Inflammatory macrophage treated with lipopolysaccharide for 4 hours (primary cell): Measurements from ENCODE around the gene DNMT1.
"Not testable (repeated sequence)": the region's sequence is repeated elsewhere in the genome, so short reads cannot be mapped to it uniquely, and the experiment has no call there.

Source experiments
- DNase-seq: peaks from one replicate; pipeline ENCODE4 v3.0.0-alpha.2; 2020

DNMT1 gene

DNA sequence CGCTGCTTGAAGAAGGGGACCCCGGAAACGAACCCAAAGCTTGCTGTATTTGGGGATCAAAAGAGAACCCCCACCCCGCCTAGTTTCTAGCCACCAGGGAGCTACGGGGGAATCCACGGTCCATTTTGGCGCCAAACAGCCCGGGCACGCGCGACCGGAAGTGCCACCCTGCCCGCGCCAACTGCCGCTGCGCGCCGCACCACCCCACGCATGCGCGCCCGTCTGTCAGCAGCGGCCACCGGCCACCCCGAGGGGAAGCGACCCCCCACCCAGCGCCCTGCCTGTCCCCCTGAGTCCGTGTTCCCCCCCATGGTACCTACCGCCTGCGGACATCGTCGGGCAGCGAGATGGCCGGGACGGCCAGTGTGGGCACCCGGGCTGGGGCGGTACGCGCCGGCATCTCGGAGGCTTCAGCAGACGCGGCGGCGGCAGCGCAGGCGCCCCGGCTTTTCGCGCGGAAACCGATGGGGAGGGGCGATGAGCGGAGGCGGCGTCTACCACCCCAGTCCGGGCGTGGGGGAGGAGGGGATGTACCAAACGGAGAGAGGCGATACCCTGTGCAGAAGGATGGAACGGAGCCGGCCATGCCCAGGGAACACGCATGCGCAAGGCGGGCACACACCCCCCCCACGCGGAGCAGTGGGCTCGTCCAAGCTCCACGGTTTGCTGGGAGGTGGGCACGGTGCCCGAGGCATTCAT lies at the start of gene DNMT1:
Gene DNMT1 (minus strand): TSS at position 454 of the 699 bp plus-strand sequence. CDS start 54 bp downstream, at position 400.
- DNase-seq: peak; percentile 93

DNA sequence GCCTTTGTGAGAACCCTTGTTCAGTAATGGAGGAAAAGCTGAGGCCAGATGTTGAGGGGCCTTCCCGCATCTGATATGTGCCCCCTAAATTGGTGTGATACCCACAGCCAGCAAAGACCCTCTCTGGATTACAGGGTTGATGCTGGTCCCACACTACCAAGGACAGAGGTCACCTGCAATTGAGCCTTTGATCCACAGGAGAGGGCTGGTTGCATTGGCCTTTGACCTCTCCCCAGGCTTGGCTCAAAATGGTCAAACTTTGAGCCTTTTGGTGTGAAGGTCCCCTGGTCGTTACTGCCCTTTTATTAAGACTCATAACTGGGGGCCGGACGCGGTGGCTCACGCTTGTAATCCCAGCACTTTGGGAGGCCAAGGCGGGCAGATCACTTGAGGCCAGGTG lies 48.9 kb upstream of the DNMT1 start:
- DNase-seq: no peak

DNA sequence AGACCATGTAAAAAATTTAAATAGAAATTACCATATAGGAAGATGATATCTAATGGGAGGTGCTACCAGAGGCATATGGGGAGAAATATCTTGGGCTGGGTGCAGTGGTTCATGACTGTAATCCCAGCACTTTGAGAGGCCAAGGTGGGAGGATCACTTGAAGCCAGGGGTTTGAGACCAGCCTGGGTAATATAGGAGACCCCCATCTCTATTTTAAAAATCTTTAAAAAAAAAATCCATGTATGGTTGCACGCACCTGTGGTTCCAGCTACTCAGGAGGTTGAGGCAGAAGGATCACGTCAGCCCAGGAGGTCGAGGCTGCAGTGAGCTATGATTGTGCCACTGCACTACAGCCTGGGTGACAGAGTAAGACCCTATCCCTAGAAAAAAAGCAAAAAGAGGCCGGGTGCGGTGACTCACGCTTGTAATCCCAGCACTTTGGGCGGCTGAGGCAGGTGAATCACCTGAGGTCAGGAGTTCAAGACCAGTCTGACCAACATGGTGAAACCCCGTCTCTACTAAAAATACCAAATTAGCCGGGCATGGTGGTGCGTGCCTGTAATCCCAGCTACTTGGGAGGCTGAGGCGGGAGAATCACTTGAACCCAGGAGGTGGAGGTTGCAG lies 47.2 kb upstream of the DNMT1 start:
- DNase-seq: not testable (repeated sequence)

DNA sequence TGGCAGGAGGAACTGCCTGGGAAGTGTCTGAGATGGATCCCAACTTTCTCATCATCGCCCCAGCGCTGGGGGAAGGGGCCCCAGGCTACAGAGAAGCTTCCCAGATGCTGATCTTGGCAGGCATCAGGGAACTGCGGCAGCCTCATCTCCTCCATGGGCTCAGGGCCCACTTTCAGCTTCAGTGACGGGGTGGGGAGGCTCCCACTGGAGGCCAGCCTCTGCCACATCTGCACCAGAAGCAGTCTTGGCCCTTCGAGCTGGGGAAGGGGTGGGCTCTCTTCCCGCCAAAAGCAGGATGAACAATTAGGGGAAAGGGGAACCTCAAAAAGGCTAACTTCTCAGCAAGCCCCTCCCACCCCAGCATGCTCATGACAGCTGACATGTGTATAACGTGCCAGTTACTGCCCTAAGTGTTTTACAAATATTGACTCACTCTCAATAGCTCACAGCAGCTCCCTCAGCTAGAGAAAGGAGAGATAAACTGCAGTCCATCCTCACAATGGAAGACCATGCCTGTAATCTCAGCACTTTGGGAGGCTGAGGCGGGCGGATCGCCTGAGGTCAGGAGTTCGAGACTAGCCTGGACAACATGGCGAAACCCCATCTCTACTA lies 43.5 kb upstream of the DNMT1 start:
- DNase-seq: no peak

DNA sequence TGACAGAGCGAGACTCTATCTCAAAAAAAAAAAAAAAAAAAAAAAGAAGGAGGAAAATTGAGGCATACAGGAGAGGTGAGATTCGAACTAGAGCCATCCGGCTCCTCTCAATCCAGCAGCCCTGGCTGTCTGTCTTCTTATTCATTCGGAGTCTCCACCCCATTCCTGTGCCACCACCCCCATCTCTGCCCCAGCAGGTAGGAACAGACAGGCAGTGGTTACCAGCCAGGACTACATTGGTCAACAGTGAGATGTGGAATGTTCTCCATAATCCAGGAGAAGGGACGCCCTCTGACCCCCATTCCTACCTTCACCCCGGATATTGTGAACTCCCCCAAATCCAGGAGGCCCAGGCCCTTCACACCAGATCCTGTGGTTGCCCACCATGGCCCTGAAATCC lies 42.9 kb upstream of the DNMT1 start:
- no peak for DNase-seq

DNA sequence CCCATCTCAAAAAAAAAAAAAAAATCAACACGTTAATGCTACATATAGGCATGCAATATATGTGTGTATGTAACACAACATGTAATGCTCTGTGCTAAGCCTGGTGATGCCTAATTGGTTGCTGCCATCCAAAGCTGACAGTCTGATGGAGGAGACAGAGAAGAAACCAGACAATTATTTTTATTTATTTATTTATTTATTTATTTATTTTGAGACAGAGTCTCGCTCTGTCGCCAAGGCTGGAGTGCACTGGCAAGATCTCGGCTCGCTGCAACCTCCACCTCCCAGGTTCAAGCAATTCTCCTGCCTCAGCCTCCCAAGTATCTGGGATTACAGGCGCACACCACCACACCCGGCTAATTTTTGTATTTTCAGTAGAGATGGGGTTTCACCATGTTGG lies 40.7 kb upstream of the DNMT1 start:
- not testable (repeated sequence) for DNase-seq

DNA sequence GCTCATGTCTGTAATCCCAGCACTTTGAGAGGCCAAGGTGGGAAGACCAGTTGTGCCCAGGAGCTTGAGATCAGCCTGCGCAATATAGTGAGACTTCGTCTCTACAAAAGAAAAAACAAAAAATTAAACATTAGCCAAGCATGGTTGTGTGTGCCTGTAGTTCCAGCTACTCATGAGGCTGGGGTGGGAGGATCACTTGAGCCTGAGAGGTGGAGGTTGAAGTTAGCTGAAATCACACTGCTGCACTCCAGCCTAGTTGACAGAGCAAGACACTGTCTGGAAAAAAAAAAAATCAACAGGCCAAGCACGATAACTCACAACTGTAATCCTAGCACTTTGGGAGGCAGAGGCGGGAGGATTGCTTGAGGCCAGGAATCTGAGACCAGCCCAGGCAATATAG lies 40.2 kb upstream of the DNMT1 start:
- no peak for DNase-seq

DNA sequence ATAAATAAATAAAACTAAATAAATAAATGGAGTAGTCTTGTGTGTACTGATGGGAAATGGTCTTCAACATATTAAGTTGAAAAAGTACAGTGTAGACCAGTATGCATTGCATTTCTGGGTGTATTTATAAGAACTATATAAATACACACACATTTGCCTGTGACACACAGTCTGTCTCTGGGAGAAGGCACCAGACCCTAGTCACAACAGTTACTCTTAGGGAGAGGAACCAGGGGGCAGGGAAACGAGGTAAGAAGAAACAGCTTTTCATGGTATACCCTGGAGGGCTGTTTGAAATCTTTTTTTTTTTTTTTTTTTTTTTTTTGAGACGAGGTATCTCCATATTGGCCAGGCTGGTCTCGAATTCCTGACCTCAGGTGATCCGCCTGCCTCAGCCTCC lies 39.2 kb upstream of the DNMT1 start:
- no peak for DNase-seq

DNA sequence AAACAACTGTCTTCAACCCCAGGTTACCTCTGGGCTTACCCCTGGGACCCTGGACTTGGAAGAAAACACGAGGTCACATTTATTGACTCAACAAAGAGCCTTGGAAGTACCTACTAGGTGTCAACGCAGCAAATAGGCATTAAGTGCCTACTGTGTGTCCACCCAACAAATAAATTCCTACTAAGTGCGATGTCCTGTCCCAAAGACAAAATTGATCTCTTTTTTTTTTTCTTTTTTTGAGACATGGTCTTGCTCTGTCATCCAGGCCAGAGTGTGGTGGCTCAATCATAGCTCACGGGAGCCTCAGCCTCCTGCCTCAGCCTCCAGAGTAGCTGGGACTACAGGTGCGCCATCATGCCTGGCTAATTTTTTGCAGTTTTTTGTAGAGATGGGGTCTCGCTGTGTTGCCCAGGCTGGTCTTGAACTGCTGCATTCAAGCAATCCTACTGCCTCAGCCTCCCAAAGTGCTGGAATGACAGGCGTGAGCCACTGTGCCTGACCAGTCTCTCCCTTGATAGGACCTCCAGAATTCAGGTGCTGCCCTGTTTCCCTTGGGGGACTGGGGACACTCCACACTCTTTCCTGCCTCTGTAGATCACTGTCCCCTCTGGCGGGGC lies 37.0 kb upstream of the DNMT1 start:
- DNase-seq: no peak

DNA sequence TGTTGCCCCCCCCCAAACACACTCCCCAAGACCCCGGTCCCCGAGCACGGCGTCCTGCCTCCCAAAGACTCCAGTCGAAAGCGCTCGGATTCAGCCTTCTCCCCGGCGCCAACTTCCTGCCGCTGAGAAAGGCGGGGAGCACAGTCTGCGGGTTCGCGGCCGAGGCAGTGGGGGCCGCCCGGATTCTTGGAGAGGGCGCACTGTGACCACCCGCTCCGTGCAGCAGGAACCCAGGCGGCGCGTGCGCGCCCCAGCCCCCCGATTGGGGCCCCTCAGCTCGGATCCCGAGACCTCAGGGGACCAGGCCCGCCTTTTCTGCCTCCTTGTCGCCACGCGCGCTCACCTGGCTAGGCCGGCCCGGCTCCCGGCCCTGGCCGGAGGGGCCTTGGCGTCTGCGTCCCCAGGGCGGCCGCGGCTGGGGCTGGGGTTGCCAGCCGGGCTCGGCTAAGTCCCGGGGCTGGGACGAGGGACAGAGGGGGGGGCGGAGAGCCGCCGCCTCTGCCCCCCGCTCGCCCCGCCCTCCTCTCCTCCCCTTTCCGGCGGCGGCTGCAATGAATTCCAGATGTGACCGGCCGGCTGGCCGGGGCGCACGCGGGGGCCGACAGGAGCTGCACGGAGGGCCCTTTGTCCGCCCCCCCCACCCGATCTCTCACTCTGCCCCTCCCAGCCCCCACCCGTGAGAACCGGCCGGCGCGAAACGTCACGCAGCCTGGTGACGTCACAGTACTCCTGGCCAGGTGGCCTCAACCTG lies 36.3 kb upstream of the DNMT1 start, which contains the start of gene S1PR2:
Gene S1PR2 (minus strand): TSS at position 471 of the 751 bp plus-strand sequence. CDS start 6,426 bp downstream, outside the sequence.
- peak; percentile 72 for DNase-seq

DNA sequence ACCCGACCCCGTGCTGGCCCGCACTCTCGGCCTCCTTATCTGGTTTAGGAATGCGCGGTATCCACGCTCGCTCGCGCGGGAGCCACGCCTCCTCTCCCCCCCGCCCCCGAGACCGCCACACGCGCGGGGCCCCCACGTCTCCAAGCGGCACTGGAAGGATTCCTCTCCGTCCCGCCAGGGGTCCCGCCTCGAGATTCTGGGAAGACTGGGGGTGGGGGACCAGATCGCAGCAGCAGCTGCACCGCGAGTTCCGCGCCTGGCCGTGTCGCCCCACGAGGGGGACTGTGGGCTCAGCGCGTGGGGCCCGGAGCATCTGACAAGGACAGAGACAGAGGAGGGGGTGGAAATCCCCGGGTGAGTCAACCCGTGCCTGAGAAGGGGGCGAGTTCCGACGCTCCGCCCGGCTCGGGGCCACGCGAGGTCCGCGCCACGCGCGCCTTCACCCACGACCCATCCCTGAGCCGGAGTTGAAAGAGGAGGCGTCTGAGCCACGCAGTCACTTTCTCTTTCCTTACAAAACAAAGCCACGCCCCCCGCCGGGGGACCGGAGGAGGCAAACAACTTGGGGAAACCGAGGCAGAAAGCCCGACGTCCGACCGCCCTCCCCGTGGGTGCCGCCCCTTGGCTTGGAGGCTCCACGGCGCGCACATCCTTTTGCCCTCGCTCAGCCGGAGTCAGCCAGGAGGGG lies 35.6 kb upstream of the DNMT1 start:
- DNase-seq: peak; percentile 55

DNA sequence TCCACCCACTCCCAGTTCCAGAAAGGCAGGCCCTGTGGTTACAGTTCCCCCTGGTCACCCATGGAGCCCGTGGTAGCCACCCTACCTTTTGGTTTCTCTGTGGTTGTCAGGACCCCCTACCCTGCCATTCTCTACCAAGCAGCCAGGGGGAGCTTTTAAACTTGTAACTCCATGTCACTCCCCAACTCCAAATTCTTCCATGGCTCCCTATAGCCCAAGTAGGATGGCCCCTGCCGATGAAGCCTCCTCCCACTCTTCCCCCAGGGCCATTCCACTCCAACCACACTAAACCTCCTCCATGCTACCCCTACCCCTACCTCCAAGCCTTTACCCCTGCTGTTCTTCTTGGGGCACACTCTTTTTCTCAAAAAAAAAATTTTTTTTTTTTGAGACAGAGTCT lies 34.2 kb upstream of the DNMT1 start:
- DNase-seq: peak; percentile 38

DNA sequence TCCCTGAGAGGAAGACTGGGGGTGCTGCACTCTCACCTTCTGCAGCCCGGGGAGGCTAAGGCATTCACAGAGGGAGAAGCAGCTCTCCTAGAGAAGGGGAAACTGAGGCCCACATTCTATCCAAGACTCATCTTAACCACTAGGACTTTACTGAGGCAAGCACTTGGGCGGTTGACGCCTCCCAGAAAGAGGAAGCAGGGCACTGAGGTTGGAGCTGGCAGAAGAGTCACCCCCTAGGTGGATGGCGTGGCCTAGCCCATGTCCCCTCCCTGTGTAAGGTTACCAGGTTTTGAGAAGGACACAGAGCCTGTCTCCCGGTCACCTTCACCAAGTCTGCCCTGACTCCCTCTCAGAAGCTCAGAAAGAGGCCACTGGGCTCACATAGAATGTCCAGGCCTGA lies 33.6 kb upstream of the DNMT1 start:
- peak; percentile 59 for DNase-seq

DNA sequence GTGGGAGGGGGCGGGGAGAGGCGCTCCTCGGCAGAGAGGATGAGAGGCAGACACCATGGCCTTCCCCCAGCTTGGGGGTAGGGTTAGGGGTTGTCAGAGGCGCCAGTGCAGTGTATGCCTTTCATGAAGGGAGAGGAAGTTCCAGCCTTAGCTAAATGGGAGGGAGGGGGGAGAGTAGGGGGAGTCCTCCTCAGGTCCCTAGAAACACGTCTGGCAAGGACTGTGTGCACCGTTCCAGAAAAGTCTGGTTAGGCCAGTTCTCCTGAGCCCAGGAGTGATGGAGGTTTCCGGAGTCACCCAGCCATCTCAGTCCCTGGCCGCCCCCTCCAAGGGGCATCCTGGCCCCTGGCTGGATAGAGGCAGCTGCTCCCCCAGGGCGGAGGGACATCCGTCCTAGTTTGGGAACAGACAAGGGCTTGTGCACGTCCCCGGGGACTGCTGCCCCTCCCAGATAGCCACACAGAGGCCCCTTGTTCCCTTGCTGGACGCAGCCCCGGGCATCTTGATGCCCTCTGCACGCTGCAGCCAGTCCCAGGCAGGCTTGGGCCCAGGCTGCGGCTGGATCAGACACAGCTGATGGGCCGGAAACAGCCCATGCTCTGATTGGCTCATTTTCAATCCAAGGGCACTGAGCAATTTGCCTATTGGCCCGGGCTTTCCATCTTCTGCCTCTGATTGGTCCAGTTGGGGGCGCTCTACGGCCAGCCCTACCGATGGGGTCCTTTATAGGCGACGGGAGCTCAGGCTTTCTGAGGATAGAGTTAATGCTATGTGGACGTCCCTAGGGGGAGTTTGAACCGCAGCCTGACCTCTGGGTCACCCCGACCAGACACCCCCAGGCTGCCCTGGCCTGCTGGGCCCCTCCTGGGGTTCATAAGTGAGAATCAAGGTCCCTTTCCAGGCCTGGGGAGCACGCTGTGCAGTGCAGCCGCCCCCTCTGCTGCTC lies 32.5 kb upstream of the DNMT1 start:
- no peak for DNase-seq

DNA sequence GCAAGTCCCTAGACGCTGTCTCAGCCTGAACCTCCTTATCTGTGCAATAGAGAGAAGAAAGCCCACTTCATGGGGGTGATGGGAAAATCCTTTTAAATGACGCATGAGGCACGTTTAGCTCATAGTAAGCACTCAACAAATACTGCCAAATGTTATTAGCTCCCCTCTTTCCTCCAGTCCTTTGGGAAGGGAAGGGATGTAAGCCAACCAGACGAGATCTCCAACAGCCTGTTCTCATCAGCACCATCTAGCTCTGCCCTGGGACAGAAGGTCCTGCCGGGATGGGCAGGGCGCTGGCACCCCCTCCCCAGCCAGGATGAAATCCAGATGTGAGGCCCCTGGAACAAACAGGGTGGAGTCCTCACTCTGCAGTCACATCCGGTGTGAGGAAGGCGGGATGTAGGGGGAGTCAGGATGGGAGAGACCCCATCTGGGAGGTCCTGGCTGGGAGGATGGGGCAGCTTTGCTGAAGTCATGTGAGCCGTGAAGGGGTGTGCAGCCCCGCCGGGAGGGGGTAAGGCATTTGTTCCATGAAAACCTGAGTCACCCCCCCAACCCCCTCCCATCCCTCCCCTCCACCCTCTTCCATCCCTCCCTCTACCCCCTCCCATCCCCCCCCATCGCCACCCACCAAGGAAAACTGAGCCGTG lies 31.7 kb upstream of the DNMT1 start:
- no peak for DNase-seq

DNA sequence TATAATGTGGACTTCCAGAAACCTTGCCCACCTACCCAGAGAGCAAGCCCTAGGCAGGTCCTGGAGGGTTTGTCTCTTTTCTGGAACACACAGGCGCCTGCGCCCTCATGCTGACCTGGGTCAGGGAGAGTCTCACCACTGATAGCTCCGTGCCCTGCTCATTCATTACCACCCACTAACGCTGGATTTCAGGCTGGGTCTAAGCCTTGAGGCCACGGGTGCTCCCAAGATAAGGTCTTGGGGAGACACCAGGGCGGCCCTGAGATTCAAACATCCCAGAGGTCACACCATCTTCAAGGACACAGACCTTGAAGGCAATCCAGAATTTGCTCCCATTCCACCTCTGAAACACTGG lies 31.2 kb upstream of the DNMT1 start:
- DNase-seq: no peak

DNA sequence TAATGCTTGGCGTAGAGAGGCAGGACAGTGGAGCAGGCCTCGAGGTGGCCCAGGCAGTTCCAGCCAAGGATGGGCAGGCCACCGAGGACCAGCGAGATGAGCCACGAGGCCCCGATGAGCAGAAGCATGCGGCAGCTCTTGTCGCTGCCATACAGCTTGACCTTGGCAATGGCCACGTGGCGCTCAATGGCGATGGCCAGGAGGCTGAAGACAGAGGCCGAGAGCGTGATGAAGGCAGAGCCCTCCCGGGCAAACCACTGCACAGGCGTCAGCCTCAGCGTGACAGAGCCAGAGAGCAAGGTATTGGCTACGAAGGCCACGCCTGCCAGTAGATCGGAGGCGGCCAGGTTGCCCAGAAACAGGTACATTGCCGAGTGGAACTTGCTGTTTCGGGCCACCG lies 29.6 kb upstream of the DNMT1 start:
- DNase-seq: no peak

DNA sequence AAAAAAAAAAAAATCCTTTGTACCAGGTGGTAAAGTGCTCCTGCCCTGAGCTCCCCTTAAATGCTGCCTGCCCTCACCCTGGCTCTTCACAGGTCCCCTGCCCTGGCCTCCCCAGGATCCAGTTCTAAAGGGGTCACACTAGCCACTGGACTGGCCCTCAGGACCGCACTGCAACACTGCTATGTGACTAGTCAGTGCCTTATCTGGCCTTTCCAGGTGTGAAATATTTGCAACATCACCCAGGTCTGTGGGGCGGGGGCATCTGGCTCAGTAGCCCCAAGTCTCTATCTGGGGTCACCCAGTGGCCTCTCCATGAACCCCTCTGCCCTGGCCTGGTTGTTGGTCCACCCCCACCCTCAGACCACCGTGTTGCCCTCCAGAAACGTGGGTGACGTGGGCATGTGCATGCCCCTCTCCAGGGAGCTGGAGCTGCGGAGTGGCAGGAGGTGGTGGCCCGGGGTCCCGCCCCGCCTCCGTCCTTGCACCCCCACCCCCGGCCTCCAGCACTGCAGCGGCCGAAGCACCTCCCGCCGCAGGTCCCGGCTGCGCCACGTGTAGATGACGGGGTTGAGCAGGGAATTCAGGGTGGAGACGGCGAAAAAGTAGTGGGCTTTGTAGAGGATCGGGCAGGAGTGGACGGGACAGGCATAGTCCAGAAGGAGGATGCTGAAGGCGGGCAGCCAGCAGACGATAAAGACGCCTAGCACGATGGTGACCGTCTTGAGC lies 28.9 kb upstream of the DNMT1 start:
- DNase-seq: no peak

DNA sequence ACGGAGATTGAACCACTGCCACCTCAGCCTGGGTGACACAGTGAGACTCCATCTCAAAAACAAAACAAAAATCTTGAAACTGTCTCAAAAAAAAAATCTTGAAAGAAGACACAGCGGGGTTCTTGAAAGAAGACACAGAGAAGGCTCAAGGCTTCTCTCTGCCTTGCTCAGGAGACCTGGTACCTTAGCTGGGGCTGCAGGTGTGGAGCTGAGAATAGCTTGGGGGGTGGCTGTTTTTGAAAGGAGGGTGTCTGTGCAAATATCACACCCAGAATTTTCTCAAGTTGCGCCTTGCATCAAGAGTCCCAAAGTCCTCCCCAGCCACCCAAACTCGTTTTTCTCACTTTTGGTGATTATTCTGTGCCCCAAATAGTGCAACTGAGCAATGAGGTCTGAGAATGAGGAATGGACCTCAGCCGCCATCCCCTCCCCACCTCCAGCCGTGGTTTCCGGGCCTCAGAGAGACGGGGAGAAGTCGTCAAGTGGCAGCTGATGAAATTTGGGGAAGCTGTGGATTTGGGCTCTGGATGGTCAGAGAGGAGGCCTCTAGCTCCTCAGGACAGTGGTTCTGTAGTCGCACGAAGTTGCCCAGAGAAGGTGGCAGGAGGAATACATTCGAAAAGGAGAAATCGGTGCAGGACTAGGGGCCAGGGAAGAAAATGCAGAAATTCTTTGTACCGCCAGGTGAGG lies 27.6 kb upstream of the DNMT1 start:
- DNase-seq: peak; percentile 51
